Putamen (tissue), 1 donor: ENCODE data around the gene MAML2.

ENCODE experiments used
- DNase-seq: peaks from one replicate; pipeline ENCODE4 v3.0.0-alpha.2; 2016; ENCODE audit warnings: low spot score

The MAML2 gene

GRCh38 chr11:96102664-96103078, 240.3 kb downstream of the MAML2 start:
- DNase-seq, result no peak

DNA sequence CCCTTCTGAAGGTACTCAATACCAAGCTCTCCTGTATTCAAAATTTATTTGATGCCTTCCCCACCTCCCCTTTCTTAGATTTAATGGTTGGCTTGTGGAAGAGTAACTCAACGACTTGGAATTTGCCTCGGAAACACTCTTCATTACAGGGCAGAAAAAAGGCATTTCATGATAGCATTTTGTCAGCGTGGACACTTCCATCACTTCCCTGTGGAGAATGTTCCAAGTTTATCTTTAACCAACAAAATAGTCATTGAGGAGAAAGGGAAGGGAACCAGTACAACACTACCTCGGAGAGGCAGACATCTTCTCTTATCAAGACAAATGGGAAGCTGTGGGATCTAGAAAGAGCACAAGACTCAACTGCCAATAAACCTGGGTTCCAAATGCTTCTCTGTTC, 241.8 kb downstream of the MAML2 start:
- DNase-seq, result no peak

DNA sequence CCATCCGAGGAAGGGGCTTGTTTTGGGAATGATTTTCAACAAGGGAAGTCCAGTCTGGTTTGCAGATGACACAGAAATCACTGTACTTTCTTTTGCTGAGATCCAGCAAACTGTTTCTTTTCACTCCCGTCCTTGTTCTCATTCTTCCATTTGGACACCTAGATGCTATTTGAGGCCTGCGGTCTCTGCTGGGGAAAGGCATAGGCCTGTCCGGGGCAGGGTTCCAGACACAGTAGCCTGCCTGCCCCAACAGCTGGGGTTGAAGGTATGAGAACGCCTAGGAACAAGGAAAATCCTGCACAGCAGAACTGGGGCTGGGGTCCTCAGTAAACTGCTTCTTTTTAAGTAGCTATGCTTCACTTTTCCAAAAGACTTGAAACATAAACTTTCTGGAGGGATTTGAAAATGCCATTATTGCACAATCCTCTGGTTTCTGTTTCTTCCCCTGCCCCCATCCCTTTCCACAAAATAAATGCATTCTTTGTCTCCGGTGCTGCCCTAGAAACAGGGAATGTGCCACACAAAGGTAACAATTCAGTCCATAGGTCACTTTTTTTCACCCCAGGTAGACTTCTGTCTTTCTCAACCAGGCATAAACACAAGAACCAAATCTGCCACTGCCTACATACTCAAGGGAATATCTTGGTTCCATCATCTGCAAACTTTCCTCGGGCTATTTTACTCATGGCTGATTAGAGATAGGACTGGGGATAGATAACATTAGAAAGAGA, 244.3 kb downstream of the MAML2 start:
- DNase-seq, result no peak

- DNase-seq, result no peak
These were observed 245.1 kb downstream of the MAML2 start for GRCh38 chr11:96097844-96098421.

DNA sequence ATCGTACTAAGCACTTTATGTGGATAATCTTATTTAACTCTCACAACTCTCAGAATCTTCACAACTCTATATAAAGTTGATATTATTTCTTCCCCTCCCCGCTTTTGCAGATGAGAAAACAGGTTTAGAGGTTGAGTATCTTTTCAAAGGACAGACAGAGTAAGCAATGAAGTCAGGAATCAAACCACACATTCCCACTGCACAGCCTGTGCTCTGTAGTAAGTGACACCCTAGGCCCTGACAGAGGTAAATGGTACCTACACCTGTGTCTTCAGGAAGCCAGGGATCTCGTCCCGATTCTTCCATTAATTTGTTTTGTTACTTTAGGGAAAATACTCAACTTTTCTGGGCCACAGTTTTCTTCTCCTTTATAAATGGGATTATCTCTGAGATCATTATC, 246.6 kb downstream of the MAML2 start:
- no peak for DNase-seq

DNA sequence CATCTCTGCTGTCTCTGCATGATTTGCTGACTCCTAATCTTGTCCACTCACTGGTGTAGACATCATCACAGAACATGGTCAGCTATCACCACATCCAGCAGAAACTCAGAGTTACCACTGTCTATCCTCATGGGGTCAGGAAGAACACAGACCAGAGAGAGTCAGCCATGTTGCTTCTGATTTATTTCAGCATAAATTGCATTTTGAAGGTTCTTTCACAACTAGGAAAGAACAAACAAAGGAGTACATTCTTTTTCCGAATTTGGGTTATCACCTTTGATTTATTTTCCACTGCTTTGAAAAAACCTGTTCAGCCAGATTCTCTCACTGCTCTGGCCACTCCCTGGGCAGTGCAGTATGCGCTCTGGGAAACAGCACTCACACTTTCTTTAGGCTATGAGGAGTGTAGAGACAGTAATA, 247.1 kb downstream of the MAML2 start:
- DNase-seq, result no peak

GRCh38 chr11:96094156-96094555, 248.8 kb downstream of the MAML2 start:
- no peak for DNase-seq

- DNase-seq, result no peak
These were observed 250.5 kb downstream of the MAML2 start for GRCh38 chr11:96092511-96092910.

DNA sequence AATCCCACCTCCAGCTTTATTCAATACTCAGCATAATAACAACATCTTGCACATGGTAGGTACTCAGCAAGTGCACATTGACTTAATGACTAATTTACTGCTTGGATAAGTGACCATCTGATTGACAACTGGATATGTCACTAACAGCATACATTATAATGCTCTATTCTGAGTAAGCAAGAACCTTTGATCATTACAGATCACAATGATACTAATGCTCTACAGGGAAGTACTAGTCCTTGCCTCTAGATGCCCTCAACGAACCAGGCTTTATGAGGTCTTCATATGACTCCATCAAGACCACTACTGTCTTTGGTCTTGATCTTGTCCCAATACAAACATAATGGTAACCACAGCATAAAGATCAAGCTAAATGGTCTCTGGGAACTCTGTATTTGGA, 251.5 kb downstream of the MAML2 start:
- DNase-seq, result no peak

DNA sequence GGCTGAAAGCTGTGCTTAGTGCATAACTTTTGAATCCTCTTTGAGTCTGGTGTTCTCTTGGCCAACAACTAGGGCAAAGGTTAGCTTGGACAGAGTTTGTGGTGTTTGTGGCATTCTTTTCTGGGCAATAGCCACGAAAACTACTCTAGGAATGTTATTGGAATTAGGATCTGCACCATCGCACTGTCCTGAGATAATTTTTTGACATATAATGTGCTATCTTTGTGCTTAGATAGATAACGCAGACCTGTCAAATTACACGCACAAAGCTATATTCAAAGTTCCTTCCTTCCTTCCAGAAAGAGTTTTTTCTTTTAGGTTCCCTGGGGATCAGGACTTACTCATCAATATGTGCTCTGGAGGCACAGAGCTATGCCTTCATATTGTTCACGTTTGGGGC, 252.3 kb downstream of the MAML2 start:
- no peak for DNase-seq

DNA sequence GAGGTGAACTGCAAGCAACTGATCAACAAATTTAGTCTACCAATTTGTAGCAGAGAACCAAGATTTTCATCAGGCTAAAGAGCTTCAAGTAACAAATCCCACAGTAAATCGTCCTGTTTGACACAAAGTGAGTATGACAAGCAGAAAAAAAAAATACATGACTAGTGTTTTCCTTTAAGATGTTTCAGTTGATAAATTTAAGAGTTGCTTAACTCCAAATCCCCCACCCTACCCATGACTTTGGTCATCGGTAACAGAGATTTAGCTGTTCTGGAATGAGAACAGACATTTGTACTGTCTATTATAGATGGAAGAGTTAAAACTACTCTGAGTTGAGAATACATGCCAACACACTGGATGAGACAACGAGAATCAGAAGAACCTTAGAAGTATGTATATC, 254.1 kb downstream of the MAML2 start:
- no peak for DNase-seq

GRCh38 chr11:96086111-96086510, 256.9 kb downstream of the MAML2 start:
- DNase-seq, result no peak

DNA sequence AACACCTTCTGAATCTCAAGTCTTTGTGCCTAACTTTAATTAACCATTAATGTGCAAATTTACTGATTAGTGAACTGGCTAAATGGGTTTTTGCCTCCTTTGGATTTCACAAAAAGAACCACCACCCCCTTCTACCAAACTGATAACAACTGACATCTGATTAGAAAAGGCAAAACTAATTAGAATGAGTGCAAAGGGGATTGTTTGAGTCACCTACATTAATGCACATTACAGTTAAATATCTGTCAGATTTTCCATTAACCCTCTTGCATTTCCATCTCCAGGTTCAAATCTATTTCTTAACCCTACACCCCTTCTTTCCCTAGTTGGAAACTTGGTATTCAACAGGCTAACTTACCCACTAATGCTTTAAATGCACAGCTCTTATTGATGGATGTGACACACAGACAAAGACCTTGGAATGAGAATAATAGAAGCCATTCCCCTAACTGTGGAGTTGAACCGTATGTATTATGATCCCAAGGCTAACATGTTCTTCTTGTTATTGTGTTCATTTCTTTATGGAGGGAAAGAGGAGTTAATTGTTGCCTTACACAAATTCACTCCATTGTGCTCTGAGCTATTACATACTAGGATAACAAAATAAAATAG, 257.6 kb downstream of the MAML2 start:
- no peak for DNase-seq

DNA sequence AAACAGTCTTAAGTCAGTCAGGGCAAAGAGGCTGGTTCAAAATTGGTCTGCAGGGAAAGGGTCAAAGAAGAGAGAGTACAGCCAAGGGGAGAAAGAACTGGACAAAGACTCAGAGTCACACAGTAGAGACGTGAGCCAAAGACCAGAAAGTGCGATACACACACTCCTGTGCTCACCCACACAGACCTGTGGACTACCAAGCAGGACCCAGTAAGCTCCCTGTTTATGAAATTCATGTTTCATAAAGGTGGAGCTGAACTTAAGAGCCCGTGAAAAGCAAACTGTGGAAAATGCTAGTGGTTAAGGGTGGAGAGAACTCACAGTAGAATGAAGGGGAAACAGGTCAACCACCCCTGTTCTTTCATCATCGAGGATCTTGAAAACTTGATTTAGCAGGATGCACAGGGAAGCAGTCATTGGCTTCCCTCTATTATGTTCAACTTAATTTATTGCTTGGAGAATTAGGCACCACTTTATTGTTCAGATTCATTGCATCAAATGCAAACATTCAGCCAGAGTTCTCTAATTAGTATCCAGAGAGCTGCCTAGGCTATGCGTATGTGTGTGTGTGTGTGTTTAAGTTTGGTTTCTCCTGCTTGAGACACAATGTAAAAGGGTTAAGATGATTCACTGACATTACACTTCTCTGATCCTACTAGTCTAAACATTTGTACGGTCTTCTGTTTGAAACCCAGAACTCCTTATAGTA, 258.2 kb downstream of the MAML2 start:
- DNase-seq, result no peak

DNA sequence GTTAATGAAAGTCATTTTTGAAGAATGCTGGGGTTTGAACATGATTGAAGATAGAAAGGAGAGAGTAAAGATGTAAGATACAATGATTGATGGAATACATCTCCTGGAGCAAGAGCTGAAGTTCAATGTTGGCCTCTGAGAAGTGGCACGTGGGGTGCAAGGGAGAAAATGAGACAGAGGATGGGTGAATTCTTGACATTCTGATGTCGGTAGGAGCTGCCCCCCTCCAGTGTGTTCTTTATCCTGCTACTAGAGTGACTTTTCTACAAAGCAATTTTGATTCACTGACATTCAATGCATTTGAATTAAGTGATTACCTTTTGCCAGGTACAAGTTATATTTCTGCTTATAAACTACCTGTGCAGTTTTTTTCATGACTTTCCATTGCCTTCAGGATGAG, 260.1 kb downstream of the MAML2 start:
- DNase-seq, result no peak

DNA sequence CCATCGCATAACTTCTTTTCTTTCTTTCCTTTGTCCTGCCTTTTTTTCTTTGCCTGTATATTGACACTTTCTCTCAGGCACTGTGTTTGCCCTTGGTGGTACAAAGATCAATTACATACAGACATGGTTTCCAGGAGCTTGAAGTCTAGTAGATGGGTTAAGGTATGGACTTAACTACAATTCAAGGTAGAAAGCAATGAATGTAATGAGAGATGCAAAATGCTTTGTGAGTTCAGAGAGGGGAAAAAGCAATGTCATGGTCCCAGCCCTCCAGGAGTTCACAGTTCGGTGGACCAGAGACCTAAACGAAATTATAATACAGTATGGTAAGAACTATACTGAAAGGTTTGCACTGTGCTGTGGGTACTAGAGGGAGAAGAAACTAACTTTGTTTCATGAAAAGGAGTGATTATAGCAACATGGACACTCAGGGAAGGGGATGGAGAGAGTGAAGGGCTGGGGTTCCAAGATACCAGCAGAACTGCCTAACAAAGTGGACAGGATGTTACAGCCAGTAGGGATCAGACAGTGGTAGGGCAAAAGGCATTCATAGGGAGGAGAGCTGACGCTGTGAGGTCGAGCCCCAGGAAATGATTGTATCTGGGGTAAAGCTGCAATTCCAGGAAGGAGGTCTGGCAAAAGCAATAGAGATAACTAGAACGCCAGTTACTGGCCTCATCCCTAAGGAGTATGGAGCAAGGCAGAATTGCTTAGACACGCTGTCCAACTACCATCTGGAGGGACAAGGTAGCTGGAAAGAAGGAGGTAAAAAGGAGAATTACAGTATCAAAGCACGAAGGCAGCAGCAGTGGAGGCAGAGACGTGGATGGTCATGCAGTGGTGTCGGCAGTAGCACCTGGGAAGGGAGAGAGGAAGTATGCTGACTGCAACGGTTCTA, 260.7 kb downstream of the MAML2 start:
- DNase-seq, result no peak

GRCh38 chr11:96081561-96081960, 261.4 kb downstream of the MAML2 start:
- DNase-seq, result no peak

DNA sequence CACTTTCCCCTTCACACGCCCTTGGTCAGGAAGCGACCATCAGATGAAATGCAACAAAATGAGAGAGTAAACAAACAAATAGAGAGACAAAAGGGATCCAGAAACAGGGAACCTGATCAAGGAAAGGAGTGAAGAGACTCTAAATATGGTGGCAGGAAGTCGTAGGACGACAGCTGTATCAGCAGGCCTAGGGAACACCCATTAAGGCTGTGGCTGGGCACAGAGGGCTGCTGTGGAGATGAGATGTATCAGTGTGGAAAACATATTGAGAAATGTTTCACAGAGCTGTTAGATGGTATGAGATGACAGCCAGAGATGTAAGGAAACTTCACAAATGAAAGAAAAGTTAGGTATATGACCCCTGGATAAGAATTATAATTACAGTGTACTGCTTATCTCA, 263.3 kb downstream of the MAML2 start:
- DNase-seq, result no peak

DNA sequence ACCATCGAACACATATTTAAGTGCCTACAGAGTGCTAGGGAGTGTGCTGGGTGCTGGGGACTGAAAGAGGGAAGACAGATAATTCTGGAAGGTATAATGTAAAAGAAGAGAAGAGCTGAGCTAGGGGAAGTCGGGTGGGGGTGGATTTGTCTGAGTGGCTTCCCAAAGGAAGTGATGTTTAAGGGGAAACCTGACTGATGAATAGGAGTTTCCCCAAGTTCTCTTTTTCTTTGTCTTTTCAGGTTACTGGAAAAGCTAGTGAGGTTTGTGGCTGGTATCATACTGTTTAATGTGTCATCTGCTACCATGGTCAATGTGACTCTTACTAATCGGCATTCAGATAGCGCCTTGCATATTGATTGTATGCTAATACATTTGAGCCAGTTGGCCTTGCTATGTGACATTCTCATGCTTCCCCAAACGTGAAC, 267.4 kb downstream of the MAML2 start:
- DNase-seq, result no peak

DNA sequence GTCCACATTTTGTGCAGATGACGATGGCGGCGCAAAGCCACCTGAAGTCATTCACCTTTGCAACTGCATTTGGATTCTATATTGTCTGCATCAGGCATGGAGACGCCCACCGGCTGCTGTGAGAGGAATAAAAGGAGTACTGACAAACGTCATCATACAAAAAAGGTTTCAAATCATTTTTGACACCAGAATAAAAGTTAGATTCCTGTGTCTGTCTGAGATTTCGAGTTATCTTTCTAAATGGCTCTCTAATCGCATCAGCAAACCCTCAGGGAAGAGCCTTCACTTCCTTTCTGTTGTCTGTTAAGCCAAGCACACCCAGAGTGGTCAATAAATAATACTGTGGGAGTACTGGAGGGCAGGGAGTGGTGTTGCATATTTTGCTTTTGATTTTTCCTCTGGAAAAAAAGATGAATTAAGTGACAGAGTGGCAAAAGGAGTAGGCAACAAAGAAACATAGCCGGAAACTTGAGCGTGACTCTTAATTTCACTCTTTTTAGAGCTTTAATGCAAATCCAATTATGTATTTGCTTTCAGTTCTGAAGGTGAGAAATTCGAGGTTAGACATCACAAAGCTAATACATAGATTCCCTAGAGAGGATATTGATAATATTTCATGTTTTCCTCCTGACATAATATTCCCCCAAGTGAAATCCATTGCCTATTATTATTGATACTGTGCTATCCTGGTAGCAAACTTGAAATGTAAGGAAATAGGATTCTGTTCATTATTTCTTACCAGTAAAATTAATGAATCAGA, 268.3 kb downstream of the MAML2 start:
- DNase-seq, result no peak

- DNase-seq, result no peak
These were observed 269.5 kb downstream of the MAML2 start for GRCh38 chr11:96073536-96073935.
